ENCODE data around the gene LDB3.
"Not testable (repeated sequence)": the region's sequence is repeated elsewhere in the genome, so short reads cannot be mapped to it uniquely, and the experiment has no call there.

LDB3 gene
- total RNA-seq: 0 to 0.12 reads per million in 2 experiments

GRCh38 chr10:86668297-86669165 lies at the start of gene LDB3:
LDB3 (plus strand) TSS chr10:86668511; CDS start chr10:86668692, 181 bp downstream.
- DNase-seq (ENCODE audit: low read depth): no peak

- DNase-seq (ENCODE audit: low read depth): no peak
These were observed 40.0 kb upstream of the LDB3 start for GRCh38 chr10:86628311-86628710.

- no peak for DNase-seq (ENCODE audit: low read depth)
These were observed 38.2 kb upstream of the LDB3 start for GRCh38 chr10:86630079-86630478.

GRCh38 chr10:86632009-86632800 lies 36.1 kb upstream of the LDB3 start:
- no peak for DNase-seq (ENCODE audit: low read depth)

GRCh38 chr10:86632951-86633350 lies 35.4 kb upstream of the LDB3 start:
- DNase-seq (ENCODE audit: low read depth): no peak

GRCh38 chr10:86635402-86635801 lies 32.9 kb upstream of the LDB3 start:
- DNase-seq (ENCODE audit: low read depth): no peak

GRCh38 chr10:86636311-86636710 lies 32.0 kb upstream of the LDB3 start:
- DNase-seq (ENCODE audit: low read depth): no peak

GRCh38 chr10:86642021-86642420 lies 26.3 kb upstream of the LDB3 start:
- DNase-seq (ENCODE audit: low read depth): no peak

- no peak for DNase-seq (ENCODE audit: low read depth)
These were observed 25.8 kb upstream of the LDB3 start for GRCh38 chr10:86642499-86642898.

GRCh38 chr10:86644152-86644793 lies 24.0 kb upstream of the LDB3 start:
- DNase-seq (ENCODE audit: low read depth): no peak

- DNase-seq (ENCODE audit: low read depth): no peak
These were observed 23.4 kb upstream of the LDB3 start for GRCh38 chr10:86644794-86645445.

GRCh38 chr10:86645621-86646165 lies 22.6 kb upstream of the LDB3 start:
- DNase-seq (ENCODE audit: low read depth): not testable (repeated sequence)

GRCh38 chr10:86646532-86646931 lies 21.8 kb upstream of the LDB3 start:
- no peak for DNase-seq (ENCODE audit: low read depth)

- DNase-seq (ENCODE audit: low read depth): no peak
These were observed 21.4 kb upstream of the LDB3 start for GRCh38 chr10:86646933-86647332.

- DNase-seq (ENCODE audit: low read depth): no peak
These were observed 20.3 kb upstream of the LDB3 start for GRCh38 chr10:86647773-86648703.

GRCh38 chr10:86648704-86649427 lies 19.4 kb upstream of the LDB3 start:
- no peak for DNase-seq (ENCODE audit: low read depth)

GRCh38 chr10:86649471-86650150 lies 18.7 kb upstream of the LDB3 start:
- DNase-seq (ENCODE audit: low read depth): no peak

GRCh38 chr10:86650151-86650550 lies 18.2 kb upstream of the LDB3 start:
- DNase-seq (ENCODE audit: low read depth): no peak

- DNase-seq (ENCODE audit: low read depth): no peak
These were observed 17.3 kb upstream of the LDB3 start for GRCh38 chr10:86651021-86651471.
